Brain microvascular endothelial cell (primary cell): ENCODE measurements around the gene SPG11.
"Not testable (repeated sequence)": the region's sequence is repeated elsewhere in the genome, so short reads cannot be mapped to it uniquely, and the experiment has no call there.

ENCODE experiments used
- DNase-seq: peaks from one replicate; pipeline ENCODE4 v3.0.0-alpha.2; 2020
- H3K27ac ChIP-seq: fragments of 250-450 bp; sonication (Bioruptor Pico); 2 replicates; pipeline ENCODE4 v1.5.1; 2020; ENCODE audit warnings: mild to moderate bottlenecking, moderate library complexity
- H3K27me3 ChIP-seq: fragments of 250-450 bp; sonication (Bioruptor Pico); replicated peaks from 2 replicates; pipeline ENCODE4 v1.5.1; 2020; ENCODE audit warnings: mild to moderate bottlenecking
- H3K36me3 ChIP-seq: fragments of 250-450 bp; sonication (Bioruptor Pico); replicated peaks from 2 replicates; pipeline ENCODE4 v1.5.1; 2020; ENCODE audit warnings: mild to moderate bottlenecking
- H3K4me3 ChIP-seq: 2 replicates; pipeline ENCODE4 v1.5.1; 2011; ENCODE audit warnings: low read depth, mild to moderate bottlenecking, control low read depth, low read length, moderate library complexity
- CTCF ChIP-seq: IDR thresholded peaks from 2 replicates; pipeline ENCODE4 v1.5.1; 2011; ENCODE audit warnings: low read depth, mild to moderate bottlenecking, moderate library complexity, low read length, control low read depth, inconsistent platforms; ENCODE audit errors: missing control alignments
- in situ Hi-C: cut with HindIII; loops from 2 replicates; pipeline ENCODE4 v1.10.0; 2017; ENCODE audit warnings: low sequenced_read_pairs, low pct_ligation_motif_present

SPG11 gene

DNA sequence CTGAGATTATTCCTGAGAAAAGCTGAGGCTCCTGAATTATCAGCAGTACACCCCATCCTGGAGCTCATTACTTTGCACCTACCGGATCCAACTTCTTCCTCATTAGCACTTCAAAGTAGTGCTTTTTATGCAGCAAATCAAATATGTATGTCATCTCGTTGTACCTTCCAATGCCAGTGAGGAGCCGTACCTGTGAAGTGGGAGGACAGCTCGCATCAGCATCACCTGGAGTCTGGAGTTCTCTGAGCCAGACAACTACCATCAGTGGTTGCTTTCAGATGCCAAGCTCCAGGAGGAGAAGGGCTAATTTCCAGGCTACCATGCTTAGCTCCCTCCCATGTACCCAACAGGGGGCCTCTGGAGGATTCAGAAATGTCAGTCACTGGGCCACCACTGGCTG is 94.1 kb downstream of the SPG11 start:
- in situ Hi-C loops = no loop called here
- Histone ChIP-seq H3K36me3 (peaks cover 27% of the 10 kb centered on the region), H3K4me3 (no peak overlapping the region), H3K27me3 (no peaks in the 10 kb centered on the region), H3K27ac (no peak overlapping the region)
- no peak for TF ChIP-seq CTCF
- no peak for DNase-seq

DNA sequence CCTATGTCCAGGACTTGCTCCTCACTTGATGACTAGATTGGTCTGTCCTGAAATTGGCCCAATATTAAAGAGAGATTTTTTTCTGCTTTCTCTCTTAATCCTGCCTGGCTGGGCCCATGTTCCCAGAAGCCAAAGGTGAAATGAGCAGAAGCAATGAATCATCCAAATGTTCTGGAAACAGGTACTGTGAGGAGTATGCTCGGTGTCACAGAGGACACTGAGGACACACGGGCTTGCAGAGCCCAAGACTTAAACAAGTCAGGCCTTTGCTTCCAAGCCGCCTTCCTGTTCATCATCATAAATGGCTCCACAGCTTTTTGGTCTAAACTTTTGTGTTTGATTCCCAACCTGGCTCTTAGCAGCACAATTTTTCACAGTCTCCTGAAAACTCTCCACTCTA is 95.1 kb downstream of the SPG11 start:
- TF ChIP-seq CTCF = no peak

DNA sequence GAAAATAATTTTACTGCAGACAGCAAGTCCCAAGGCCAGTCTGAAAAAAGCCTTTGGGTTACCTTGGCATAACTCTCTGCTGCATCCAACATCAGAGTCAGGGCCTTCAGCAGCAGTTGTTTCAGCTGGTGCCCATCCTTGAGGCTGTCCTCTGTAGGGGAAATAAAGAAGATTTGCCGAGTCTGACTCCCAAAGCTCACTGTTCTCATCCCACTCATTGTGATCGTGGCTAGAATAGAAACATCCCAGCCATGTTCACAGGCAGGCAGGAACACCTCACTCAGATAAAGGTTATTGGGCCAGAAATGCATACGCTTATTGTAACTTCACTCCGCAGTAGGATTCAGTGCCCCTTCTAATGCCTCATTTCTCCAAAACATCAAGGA is 97.3 kb downstream of the SPG11 start:
- in situ Hi-C loops = no loop called here
- Histone ChIP-seq H3K27ac (no peak overlapping the region), H3K4me3 (no peak overlapping the region), H3K27me3 (no peaks in the 10 kb centered on the region), H3K36me3 (peaks cover 58% of the 10 kb centered on the region)
- no peak for DNase-seq
- TF ChIP-seq CTCF = no peak

More for the DNA sequence above, 95.1 kb downstream of the SPG11 start:
- Histone ChIP-seq H3K4me3 (no peak overlapping the region), H3K27me3 (no peaks in the 10 kb centered on the region), H3K27ac (no peak overlapping the region), H3K36me3 (peaks cover 37% of the 10 kb centered on the region)
- in situ Hi-C loops = no loop called here
- no peak for DNase-seq

DNA sequence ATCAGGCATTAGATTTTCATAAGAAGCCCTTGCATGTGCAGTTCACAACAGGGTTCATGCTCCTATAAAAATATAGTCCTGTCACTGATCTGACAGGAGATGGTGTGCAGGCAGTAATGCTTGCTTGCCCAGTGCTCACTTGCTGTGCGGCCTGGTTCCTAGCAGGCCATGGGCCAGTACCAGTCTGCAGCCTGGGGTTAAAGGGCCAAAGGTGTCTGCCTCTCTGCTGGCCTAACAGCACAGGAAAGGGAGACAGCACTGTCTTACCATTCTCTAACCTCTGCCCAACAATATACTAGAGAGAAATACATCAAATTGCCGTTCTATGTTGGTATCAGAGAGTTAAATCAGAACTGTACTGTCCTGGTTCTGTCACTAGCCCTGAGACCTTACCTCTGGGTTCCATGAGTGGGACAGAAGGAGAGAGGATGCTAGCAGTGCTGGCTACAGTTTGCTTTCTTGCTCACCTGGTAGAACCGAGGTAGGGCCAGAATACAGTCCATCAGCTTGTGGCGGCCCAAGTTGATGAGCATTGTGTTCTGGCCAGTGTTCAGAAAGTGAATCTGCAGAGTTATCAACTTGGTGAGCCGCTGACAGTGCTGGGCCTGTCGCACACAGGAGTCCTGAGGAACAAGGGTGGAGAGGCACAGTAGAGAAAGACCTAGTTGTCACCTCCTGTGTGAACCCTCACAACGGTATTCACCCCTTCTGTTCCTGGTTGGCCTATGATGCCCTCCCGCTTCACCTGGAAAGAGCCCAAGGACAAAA is 97.9 kb downstream of the SPG11 start:
- no peaks in the 10 kb centered on the region for H3K27me3 ChIP-seq
- in situ Hi-C loops = no loop called here
- no peak for DNase-seq
- TF ChIP-seq CTCF = no peak
- H3K4me3 ChIP-seq = no peak overlapping the region
- peaks cover 62% of the 10 kb centered on the region for H3K36me3 ChIP-seq
- no peak overlapping the region for H3K27ac ChIP-seq

DNA sequence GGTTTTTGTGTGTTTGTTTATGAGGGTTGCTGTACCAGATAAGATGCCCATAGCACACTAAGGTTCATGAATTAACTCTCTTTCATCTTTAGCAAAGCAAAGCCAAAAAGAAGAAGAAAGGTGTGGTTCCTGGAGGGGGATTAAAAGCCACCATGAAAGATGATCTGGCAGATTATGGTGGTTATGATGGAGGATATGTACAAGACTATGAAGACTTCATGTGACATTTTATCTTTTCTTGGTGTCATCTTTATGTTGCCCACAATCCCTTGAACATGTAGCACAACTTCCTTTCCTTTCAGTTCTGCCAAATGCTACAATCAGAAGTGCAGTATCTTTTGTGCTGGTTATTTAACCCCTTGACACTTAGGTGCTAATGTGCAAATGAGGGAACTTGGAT is 102.5 kb downstream of the SPG11 start:
- H3K36me3 ChIP-seq = peaks cover 82% of the 10 kb centered on the region
- DNase-seq, H3K27me3 ChIP-seq, H3K4me3 ChIP-seq, H3K27ac ChIP-seq, in situ Hi-C loops: not testable (repeated sequence)

GRCh38 chr15:44554934-44555723 is 108.3 kb downstream of the SPG11 start:
- no peaks in the 10 kb centered on the region for H3K27me3 ChIP-seq
- no peak for DNase-seq
- TF ChIP-seq CTCF = no peak
- H3K27ac ChIP-seq = no peak overlapping the region
- H3K4me3 ChIP-seq = no peak overlapping the region
- in situ Hi-C loops = no loop called here
- peaks cover 55% of the 10 kb centered on the region for H3K36me3 ChIP-seq
